Caki2 (cell line): ENCODE results near the gene RIPOR2. TPM values are rescaled to one million over a fixed set of nuclear protein-coding genes. Genes with fewer than 3 reads are reported as not detected.
A peak's percentile ranks its signal among the peaks of the same experiment; 100 is the strongest.

Source experiments
- DNase-seq: peaks from one replicate; pipeline ENCODE4 v3.0.0-alpha.2; 2015; ENCODE audit warnings: low read depth
- in situ Hi-C: cut with HindIII; loops from 2 replicates; pipeline ENCODE4 v1.10.0; 2016; ENCODE audit warnings: low sequenced_read_pairs, low pct_unique_long_range_greater_than_20kb, mixed read lengths
- total RNA-seq: library from RNA; depleted of rRNA; stranded (reverse); fragments of >200 nt; shearing (Covaris generic); gene quantifications from 2 replicates; pipeline ENCODE4 v1.2.3, GENCODE V29; 2014; ENCODE audit warnings: low replicate concordance

RIPOR2 gene
- total RNA-seq, 1 experiment from 2014 or later, result 2.3 TPM

- in situ Hi-C loops, result no loop called here
- no peak for DNase-seq
Observed at GRCh38 chr6:24865161-24865560, 70.6 kb downstream of the RIPOR2 start.

- in situ Hi-C loops, result no loop called here
- no peak for DNase-seq
Observed at GRCh38 chr6:24864343-24864742, 71.4 kb downstream of the RIPOR2 start.

GRCh38 chr6:24861934-24862333, 73.8 kb downstream of the RIPOR2 start:
- in situ Hi-C loops, result no loop called here

GRCh38 chr6:24859608-24860200, 76.1 kb downstream of the RIPOR2 start:
- DNase-seq, result no peak
- in situ Hi-C loops, result no loop called here

More at GRCh38 chr6:24861934-24862333, 73.8 kb downstream of the RIPOR2 start:
- DNase-seq, result no peak

GRCh38 chr6:24859132-24859531, 76.6 kb downstream of the RIPOR2 start:
- DNase-seq, result no peak
- in situ Hi-C loops, result no loop called here

- in situ Hi-C loops, result no loop called here
- DNase-seq, result no peak
Observed at GRCh38 chr6:24858177-24858653, 77.5 kb downstream of the RIPOR2 start.

- no peak for DNase-seq
- in situ Hi-C loops, result no loop called here
Observed at GRCh38 chr6:24856901-24857670, 78.7 kb downstream of the RIPOR2 start.

GRCh38 chr6:24856246-24856599, 79.5 kb downstream of the RIPOR2 start:
- no peak for DNase-seq
- in situ Hi-C loops, result no loop called here

- in situ Hi-C loops, result no loop called here
- DNase-seq, result peak; percentile 52
Observed at GRCh38 chr6:24855395-24856245, 80.1 kb downstream of the RIPOR2 start.

GRCh38 chr6:24854077-24854666, 81.6 kb downstream of the RIPOR2 start:
- DNase-seq, result no peak
- in situ Hi-C loops, result no loop called here

GRCh38 chr6:24851086-24851485, 84.7 kb downstream of the RIPOR2 start:
- peak; percentile 45 for DNase-seq
- in situ Hi-C loops, result no loop called here

GRCh38 chr6:24849713-24850112, 86.0 kb downstream of the RIPOR2 start:
- in situ Hi-C loops, result no loop called here
- no peak for DNase-seq

GRCh38 chr6:24848461-24848860, 87.3 kb downstream of the RIPOR2 start:
- in situ Hi-C loops, result no loop called here

GRCh38 chr6:24847402-24847801, 88.4 kb downstream of the RIPOR2 start:
- in situ Hi-C loops, result no loop called here
- DNase-seq, result no peak

More at GRCh38 chr6:24848461-24848860, 87.3 kb downstream of the RIPOR2 start:
- no peak for DNase-seq

GRCh38 chr6:24845578-24845977, 90.2 kb downstream of the RIPOR2 start:
- no peak for DNase-seq
- in situ Hi-C loops, result no loop called here

- DNase-seq, result no peak
- in situ Hi-C loops, result no loop called here
Observed at GRCh38 chr6:24844903-24845302, 90.9 kb downstream of the RIPOR2 start.

GRCh38 chr6:24844061-24844460, 91.7 kb downstream of the RIPOR2 start:
- in situ Hi-C loops, result no loop called here
- no peak for DNase-seq

GRCh38 chr6:24840187-24840586, 95.6 kb downstream of the RIPOR2 start:
- in situ Hi-C loops, result no loop called here
- no peak for DNase-seq

GRCh38 chr6:24838994-24839393, 96.8 kb downstream of the RIPOR2 start:
- no peak for DNase-seq
- in situ Hi-C loops, result no loop called here
